CD4-positive, alpha-beta T cell treated with Interleukin-21 for 1 hour (primary cell): ENCODE measurements around the gene SMOC2.
"Not testable (repeated sequence)": the region's sequence is repeated elsewhere in the genome, so short reads cannot be mapped to it uniquely, and the experiment has no call there.

Experiments used
- DNase-seq: peaks from one replicate; pipeline ENCODE4 v3.0.0-alpha.2; 2020

The SMOC2 gene

GRCh38 chr6:168694797-168695196 lies 253.8 kb downstream of the SMOC2 start:
- DNase-seq: not testable (repeated sequence)

- no peak for DNase-seq
These were observed 254.7 kb downstream of the SMOC2 start for GRCh38 chr6:168695701-168696100.

GRCh38 chr6:168698923-168699322 lies 257.9 kb downstream of the SMOC2 start:
- DNase-seq: no peak

GRCh38 chr6:168699631-168700295 lies 258.8 kb downstream of the SMOC2 start:
- no peak for DNase-seq

GRCh38 chr6:168700880-168701279 lies 259.9 kb downstream of the SMOC2 start:
- no peak for DNase-seq

GRCh38 chr6:168703990-168704389 lies 263.0 kb downstream of the SMOC2 start:
- DNase-seq: no peak

GRCh38 chr6:168704678-168705077 lies 263.7 kb downstream of the SMOC2 start:
- DNase-seq: no peak

- DNase-seq: not testable (repeated sequence)
These were observed 264.3 kb downstream of the SMOC2 start for GRCh38 chr6:168705271-168705670.

GRCh38 chr6:168706471-168707177 lies 265.6 kb downstream of the SMOC2 start:
- no peak for DNase-seq

GRCh38 chr6:168708526-168708925 lies 267.5 kb downstream of the SMOC2 start:
- DNase-seq: no peak

- DNase-seq: no peak
These were observed 268.0 kb downstream of the SMOC2 start for GRCh38 chr6:168708984-168709383.

- no peak for DNase-seq
These were observed 268.4 kb downstream of the SMOC2 start for GRCh38 chr6:168709390-168709789.

GRCh38 chr6:168709991-168710390 lies 269.0 kb downstream of the SMOC2 start:
- no peak for DNase-seq

GRCh38 chr6:168711049-168711640 lies 270.2 kb downstream of the SMOC2 start:
- DNase-seq: no peak

GRCh38 chr6:168711666-168712300 lies 270.8 kb downstream of the SMOC2 start:
- DNase-seq: no peak

- DNase-seq: no peak
These were observed 272.0 kb downstream of the SMOC2 start for GRCh38 chr6:168712993-168713392.

GRCh38 chr6:168713839-168714238 lies 272.9 kb downstream of the SMOC2 start:
- no peak for DNase-seq

- DNase-seq: no peak
These were observed 273.7 kb downstream of the SMOC2 start for GRCh38 chr6:168714547-168715260.

GRCh38 chr6:168715643-168716481 lies 274.9 kb downstream of the SMOC2 start:
- no peak for DNase-seq

- DNase-seq: no peak
These were observed 275.6 kb downstream of the SMOC2 start for GRCh38 chr6:168716581-168716980.

GRCh38 chr6:168717491-168717890 lies 276.5 kb downstream of the SMOC2 start:
- no peak for DNase-seq
